Measurements from ENCODE around the gene KCNH1. TPM values are rescaled to one million over a fixed set of nuclear protein-coding genes. Genes with fewer than 3 reads are reported as not detected.

Gene KCNH1
- total RNA-seq, 1 experiment from 2014 or later, result not detected

DNA sequence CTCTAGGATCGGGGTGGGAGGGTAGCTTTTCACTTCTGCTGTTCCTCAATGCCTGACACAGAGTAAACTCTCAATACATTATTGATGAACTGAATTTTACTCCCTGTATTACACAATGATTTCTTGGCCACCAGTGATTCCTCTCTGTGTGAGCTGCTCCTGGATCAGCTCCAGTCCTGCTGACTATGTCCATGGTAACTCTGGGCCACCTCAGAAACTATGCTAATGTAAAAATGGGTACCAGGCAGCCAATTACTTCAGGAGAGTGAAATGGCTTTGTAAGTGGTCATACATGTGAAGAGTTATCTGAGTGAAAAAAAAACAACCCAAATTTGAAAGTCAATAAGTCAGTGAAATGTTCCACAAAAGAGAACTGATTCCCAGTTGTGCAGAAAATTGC is 311.0 kb downstream of the KCNH1 start:
- POLR2A ChIA-PET, result no interaction called here
- ATAC-seq (no peak), DNase-seq (ENCODE audit: low read depth, low spot score) (no peak)

DNA sequence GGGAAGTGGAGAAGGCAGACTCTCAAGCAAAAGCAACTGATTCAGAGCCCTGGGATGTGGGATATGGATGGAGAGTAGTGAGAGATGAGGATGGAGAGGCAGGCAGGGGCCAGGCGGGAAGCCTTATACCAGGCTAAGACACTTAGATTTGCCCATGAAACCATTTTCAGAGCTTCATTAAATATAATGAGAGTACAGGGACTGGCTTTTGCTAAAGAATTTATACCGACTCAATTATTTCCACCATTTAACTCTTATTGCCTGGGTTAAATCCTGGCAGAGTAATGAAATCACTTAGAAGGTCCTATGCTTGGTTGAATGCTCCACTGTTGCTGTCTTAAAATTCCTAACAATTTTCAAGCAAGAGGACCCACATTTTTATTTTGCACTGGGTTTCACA is 311.7 kb downstream of the KCNH1 start:
- H4K20me1 ChIP-seq (ENCODE audit: insufficient read depth), result no peaks in the 10 kb centered on the region
- ChIA-PET CTCF (no interaction called here), POLR2A (no interaction called here), RAD21 (ENCODE audit: low non-redundant PET in 1 of 2, low total read pairs in 2 of 2, uncharacterized antibody in 2 of 2, unreplicated experiment in 2 of 2) (no interaction called here)
- no peak overlapping the region for H3K4me3 ChIP-seq (replicated peaks in 1 of 2; ENCODE audit: low read depth in 1 of 2, low read length in 2 of 2)
- H3K9ac ChIP-seq (ENCODE audit: low read length), result no peak overlapping the region
- H2AFZ ChIP-seq (ENCODE audit: low read depth, low read length, poor library complexity, severe bottlenecking), result no peak overlapping the region
- DNase-seq (ENCODE audit: low read depth, low spot score), result no peak
- no peaks in the 10 kb centered on the region for H3K9me2 ChIP-seq (ENCODE audit: insufficient read depth)
- H3K36me3 ChIP-seq (ENCODE audit: control insufficient read depth in 1 of 2, insufficient read depth in 2 of 2, low read length in 2 of 2), result no peaks in the 10 kb centered on the region
- no peaks in the 10 kb centered on the region for H3K9me3 ChIP-seq (ENCODE audit: control insufficient read depth in 1 of 2, insufficient read depth in 1 of 2, low read depth in 1 of 2, low read length in 2 of 2)
- intact Hi-C loops (cut with micrococcal nuclease), result no loop called here
- no peak overlapping the region for H3K4me2 ChIP-seq (ENCODE audit: low read length)
- H3K27me3 ChIP-seq (ENCODE audit: insufficient read depth, low read length), result peaks cover 13% of the 10 kb centered on the region
- TF ChIP-seq, protein P1, sequence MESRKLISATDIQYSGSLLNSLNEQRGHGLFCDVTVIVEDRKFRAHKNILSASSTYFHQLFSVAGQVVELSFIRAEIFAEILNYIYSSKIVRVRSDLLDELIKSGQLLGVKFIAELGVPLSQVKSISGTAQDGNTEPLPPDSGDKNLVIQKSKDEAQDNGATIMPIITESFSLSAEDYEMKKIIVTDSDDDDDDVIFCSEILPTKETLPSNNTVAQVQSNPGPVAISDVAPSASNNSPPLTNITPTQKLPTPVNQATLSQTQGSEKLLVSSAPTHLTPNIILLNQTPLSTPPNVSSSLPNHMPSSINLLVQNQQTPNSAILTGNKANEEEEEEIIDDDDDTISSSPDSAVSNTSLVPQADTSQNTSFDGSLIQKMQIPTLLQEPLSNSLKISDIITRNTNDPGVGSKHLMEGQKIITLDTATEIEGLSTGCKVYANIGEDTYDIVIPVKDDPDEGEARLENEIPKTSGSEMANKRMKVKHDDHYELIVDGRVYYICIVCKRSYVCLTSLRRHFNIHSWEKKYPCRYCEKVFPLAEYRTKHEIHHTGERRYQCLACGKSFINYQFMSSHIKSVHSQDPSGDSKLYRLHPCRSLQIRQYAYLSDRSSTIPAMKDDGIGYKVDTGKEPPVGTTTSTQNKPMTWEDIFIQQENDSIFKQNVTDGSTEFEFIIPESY (IDR thresholded peaks at IDR 0.05; ENCODE audit: extremely low read depth, insufficient replicate concordance, low read length), result no peak
- TF ChIP-seq EZH2phosphoT487 (IDR thresholded peaks at IDR 0.05; ENCODE audit: borderline replicate concordance) (no peak), RAD21 (IDR thresholded peaks at IDR 0.05; ENCODE audit: low read depth) (no peak), TCF7L2 (IDR thresholded peaks at IDR 0.05; ENCODE audit: borderline replicate concordance, extremely low read depth, insufficient read depth, insufficient read length) (no peak), EGR1 (IDR thresholded peaks at IDR 0.05; ENCODE audit: low read depth) (no peak), POLR2A (IDR thresholded peaks at IDR 0.05; ENCODE audit: borderline replicate concordance, extremely low read depth, insufficient read depth, insufficient read length) (no peak), POLR2AphosphoS5 (IDR thresholded peaks at IDR 0.05; ENCODE audit: low read depth, low read length) (no peak), ZFX (IDR thresholded peaks at IDR 0.05) (no peak), SP1 (IDR thresholded peaks at IDR 0.05; ENCODE audit: low read depth) (no peak), FOSL1 (IDR thresholded peaks at IDR 0.05; ENCODE audit: low read depth) (no peak), CBX3 (IDR thresholded peaks at IDR 0.05; ENCODE audit: low read depth) (no peak), SRF (IDR thresholded peaks at IDR 0.05; ENCODE audit: low read depth) (no peak), ZNF274 (IDR thresholded peaks at IDR 0.05; ENCODE audit: low read depth, low read length) (no peak)
- TF ChIP-seq, protein P2, sequence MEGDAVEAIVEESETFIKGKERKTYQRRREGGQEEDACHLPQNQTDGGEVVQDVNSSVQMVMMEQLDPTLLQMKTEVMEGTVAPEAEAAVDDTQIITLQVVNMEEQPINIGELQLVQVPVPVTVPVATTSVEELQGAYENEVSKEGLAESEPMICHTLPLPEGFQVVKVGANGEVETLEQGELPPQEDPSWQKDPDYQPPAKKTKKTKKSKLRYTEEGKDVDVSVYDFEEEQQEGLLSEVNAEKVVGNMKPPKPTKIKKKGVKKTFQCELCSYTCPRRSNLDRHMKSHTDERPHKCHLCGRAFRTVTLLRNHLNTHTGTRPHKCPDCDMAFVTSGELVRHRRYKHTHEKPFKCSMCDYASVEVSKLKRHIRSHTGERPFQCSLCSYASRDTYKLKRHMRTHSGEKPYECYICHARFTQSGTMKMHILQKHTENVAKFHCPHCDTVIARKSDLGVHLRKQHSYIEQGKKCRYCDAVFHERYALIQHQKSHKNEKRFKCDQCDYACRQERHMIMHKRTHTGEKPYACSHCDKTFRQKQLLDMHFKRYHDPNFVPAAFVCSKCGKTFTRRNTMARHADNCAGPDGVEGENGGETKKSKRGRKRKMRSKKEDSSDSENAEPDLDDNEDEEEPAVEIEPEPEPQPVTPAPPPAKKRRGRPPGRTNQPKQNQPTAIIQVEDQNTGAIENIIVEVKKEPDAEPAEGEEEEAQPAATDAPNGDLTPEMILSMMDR (IDR thresholded peaks at IDR 0.05 in 2 of 3, conservative IDR thresholded peaks at IDR 0.05 in 1 of 3; ENCODE audit: borderline replicate concordance in 1 of 3, insufficient read depth in 1 of 3, low read depth in 2 of 3, low read length in 2 of 3), result no peak
- TF ChIP-seq, protein P3, sequence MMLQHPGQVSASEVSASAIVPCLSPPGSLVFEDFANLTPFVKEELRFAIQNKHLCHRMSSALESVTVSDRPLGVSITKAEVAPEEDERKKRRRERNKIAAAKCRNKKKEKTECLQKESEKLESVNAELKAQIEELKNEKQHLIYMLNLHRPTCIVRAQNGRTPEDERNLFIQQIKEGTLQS (IDR thresholded peaks at IDR 0.05), result no peak
- H3K79me2 ChIP-seq (ENCODE audit: insufficient read depth, low read length), result no peaks in the 10 kb centered on the region
- no TSS peak for BruUV-seq (replicated peaks)
- H3K27ac ChIP-seq (ENCODE audit: low read depth, low read length), result no peak overlapping the region
- no peak for ATAC-seq
- no peaks in the 10 kb centered on the region for H3K4me1 ChIP-seq (ENCODE audit: control insufficient read depth in 1 of 2, insufficient read depth in 2 of 2, low read length in 2 of 2)

More for the DNA sequence above, 311.0 kb downstream of the KCNH1 start:
- H4K20me1 ChIP-seq (ENCODE audit: insufficient read depth), result no peaks in the 10 kb centered on the region
- CTCF ChIA-PET, result no interaction called here
- no peaks in the 10 kb centered on the region for H3K4me1 ChIP-seq (ENCODE audit: control insufficient read depth in 1 of 2, insufficient read depth in 2 of 2, low read length in 2 of 2)
- H3K36me3 ChIP-seq (ENCODE audit: control insufficient read depth in 1 of 2, insufficient read depth in 2 of 2, low read length in 2 of 2), result no peaks in the 10 kb centered on the region
- H3K9me2 ChIP-seq (ENCODE audit: insufficient read depth), result no peaks in the 10 kb centered on the region
- H3K4me2 ChIP-seq (ENCODE audit: low read length), result no peak overlapping the region
- intact Hi-C loops (cut with micrococcal nuclease), result no loop called here
- RAD21 ChIA-PET (ENCODE audit: low non-redundant PET in 1 of 2, low total read pairs in 2 of 2, uncharacterized antibody in 2 of 2, unreplicated experiment in 2 of 2), result no interaction called here
- no peaks in the 10 kb centered on the region for H3K9me3 ChIP-seq (ENCODE audit: control insufficient read depth in 1 of 2, insufficient read depth in 1 of 2, low read depth in 1 of 2, low read length in 2 of 2)
- BruUV-seq (replicated peaks), result no TSS peak
- no peak overlapping the region for H2AFZ ChIP-seq (ENCODE audit: low read depth, low read length, poor library complexity, severe bottlenecking)
- no peak overlapping the region for H3K4me3 ChIP-seq (replicated peaks in 1 of 2; ENCODE audit: low read depth in 1 of 2, low read length in 2 of 2)
- no peak overlapping the region for H3K27ac ChIP-seq (ENCODE audit: low read depth, low read length)
- peaks cover 13% of the 10 kb centered on the region for H3K27me3 ChIP-seq (ENCODE audit: insufficient read depth, low read length)
- no peaks in the 10 kb centered on the region for H3K79me2 ChIP-seq (ENCODE audit: insufficient read depth, low read length)
- H3K9ac ChIP-seq (ENCODE audit: low read length), result no peak overlapping the region
- TF ChIP-seq ZNF274 (IDR thresholded peaks at IDR 0.05; ENCODE audit: low read depth, low read length), result no peak

Measured in HCT116 (cell line).